AG09319 (cell line): ENCODE results near the gene PDSS1.

Experiments
- DNase-seq: peaks from one replicate; pipeline ENCODE4 v3.0.0-alpha.2; 2010; ENCODE audit warnings: low read depth; ENCODE audit errors: extremely low read depth
- CTCF ChIP-seq: IDR thresholded peaks from 2 replicates; pipeline ENCODE4 v1.5.1; 2011; ENCODE audit warnings: low read depth, mild to moderate bottlenecking, inconsistent platforms, low read length, moderate library complexity

Gene PDSS1

GRCh38 chr10:26730552-26730951 is 33.1 kb downstream of the PDSS1 start:
- TF ChIP-seq CTCF: no peak
- DNase-seq: no peak

GRCh38 chr10:26733750-26734568 is 36.5 kb downstream of the PDSS1 start:
- no peak for DNase-seq
- TF ChIP-seq CTCF: no peak

- DNase-seq: no peak
- TF ChIP-seq CTCF: no peak
Observed at GRCh38 chr10:26735435-26735834, 37.9 kb downstream of the PDSS1 start.

GRCh38 chr10:26737730-26738129 is 40.2 kb downstream of the PDSS1 start:
- DNase-seq: no peak

GRCh38 chr10:26738301-26738911 is 40.9 kb downstream of the PDSS1 start:
- TF ChIP-seq CTCF: no peak
- no peak for DNase-seq

More at GRCh38 chr10:26737730-26738129, 40.2 kb downstream of the PDSS1 start:
- TF ChIP-seq CTCF: no peak

GRCh38 chr10:26739071-26739631 is 41.6 kb downstream of the PDSS1 start:
- DNase-seq: no peak
- no peak for TF ChIP-seq CTCF

GRCh38 chr10:26741368-26741767 is 43.9 kb downstream of the PDSS1 start:
- TF ChIP-seq CTCF: no peak
- DNase-seq: no peak
